Hepatocyte (in vitro differentiated cells): ENCODE results near the gene SLC38A1.
"Not testable (repeated sequence)": the region's sequence is repeated elsewhere in the genome, so short reads cannot be mapped to it uniquely, and the experiment has no call there.

Experiments
- EZH2 ChIP-seq: fragments of 200-600 bp; sonication (generic); IDR thresholded peaks from 2 replicates; pipeline ENCODE4 v1.6.1; 2016; ENCODE audit warnings: antibody characterized with exemption, mild to moderate bottlenecking, borderline replicate concordance
- EZH2phosphoT487 ChIP-seq: fragments of 200-600 bp; sonication (generic); IDR thresholded peaks from one replicate; pipeline ENCODE4 v1.6.1; 2018; ENCODE audit warnings: antibody characterized with exemption, mild to moderate bottlenecking, low read depth, moderate library complexity; ENCODE audit not compliant: unreplicated experiment, severe bottlenecking
- TF ChIP-seq, protein P1 (sequence below): fragments of 200-600 bp; sonication (generic); IDR thresholded peaks from 2 replicates; pipeline ENCODE4 v1.5.1; 2016; ENCODE audit warnings: antibody characterized with exemption, mild to moderate bottlenecking; ENCODE audit not compliant: poor library complexity

DNA sequence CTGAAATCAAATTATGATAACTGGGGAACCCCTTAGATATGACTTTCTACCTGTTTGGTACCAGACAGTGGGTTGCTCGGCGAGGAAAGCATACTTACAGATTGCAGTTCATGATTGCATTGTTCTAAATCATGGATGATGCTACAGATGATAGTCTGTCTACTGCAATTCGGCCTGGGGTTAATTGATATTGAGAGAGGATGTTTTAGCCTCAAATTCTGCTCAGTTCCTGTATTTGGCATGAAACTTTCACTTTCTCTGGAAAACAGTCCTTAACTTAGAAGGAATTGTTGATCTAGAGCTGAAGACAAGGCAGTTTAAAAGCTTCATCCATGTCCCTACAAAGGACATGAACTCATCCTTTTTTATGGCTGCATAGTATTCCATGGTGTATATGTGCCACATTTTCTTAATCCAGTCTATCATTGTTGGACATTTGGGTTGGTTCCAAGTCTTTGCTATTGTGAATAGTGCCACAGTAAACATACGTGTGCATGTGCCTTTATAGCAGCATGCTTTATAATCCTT lies 106.2 kb downstream of the SLC38A1 start:
- TF ChIP-seq, protein P1, sequence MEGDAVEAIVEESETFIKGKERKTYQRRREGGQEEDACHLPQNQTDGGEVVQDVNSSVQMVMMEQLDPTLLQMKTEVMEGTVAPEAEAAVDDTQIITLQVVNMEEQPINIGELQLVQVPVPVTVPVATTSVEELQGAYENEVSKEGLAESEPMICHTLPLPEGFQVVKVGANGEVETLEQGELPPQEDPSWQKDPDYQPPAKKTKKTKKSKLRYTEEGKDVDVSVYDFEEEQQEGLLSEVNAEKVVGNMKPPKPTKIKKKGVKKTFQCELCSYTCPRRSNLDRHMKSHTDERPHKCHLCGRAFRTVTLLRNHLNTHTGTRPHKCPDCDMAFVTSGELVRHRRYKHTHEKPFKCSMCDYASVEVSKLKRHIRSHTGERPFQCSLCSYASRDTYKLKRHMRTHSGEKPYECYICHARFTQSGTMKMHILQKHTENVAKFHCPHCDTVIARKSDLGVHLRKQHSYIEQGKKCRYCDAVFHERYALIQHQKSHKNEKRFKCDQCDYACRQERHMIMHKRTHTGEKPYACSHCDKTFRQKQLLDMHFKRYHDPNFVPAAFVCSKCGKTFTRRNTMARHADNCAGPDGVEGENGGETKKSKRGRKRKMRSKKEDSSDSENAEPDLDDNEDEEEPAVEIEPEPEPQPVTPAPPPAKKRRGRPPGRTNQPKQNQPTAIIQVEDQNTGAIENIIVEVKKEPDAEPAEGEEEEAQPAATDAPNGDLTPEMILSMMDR = not testable (repeated sequence)
- not testable (repeated sequence) for TF ChIP-seq EZH2phosphoT487, EZH2
